Aorta (tissue), 5 donors: ENCODE measurements around the gene TDRD12. TPM values are rescaled to one million over a fixed set of nuclear protein-coding genes. Genes with fewer than 3 reads are reported as not detected.
"Not testable (repeated sequence)": the region's sequence is repeated elsewhere in the genome, so short reads cannot be mapped to it uniquely, and the experiment has no call there.

ENCODE experiments used
- ATAC-seq: fragments of 200-7000 bp; cut with Tn5 transposase; one replicate; pipeline ENCODE4 v1.9.1; 2022; ENCODE audit warnings: moderate library complexity; ENCODE audit not compliant: low FRiP score
- DNase-seq, 2 donors: peaks; one replicate each; pipeline ENCODE4 v3.0.0-alpha.2; 2020
- H3K27ac ChIP-seq, 2 donors: one replicate each; pipeline ENCODE4 v1.5.1; 2013; ENCODE audit warnings: low read length in 2 of 2, mild to moderate bottlenecking in 2 of 2, moderate library complexity in 2 of 2, control low read depth in 1 of 2, inconsistent platforms in 1 of 2, low read depth in 1 of 2
- H3K27me3 ChIP-seq, 2 donors: one replicate each; pipeline ENCODE4 v1.6.1; 2013; ENCODE audit warnings: control low read depth in 1 of 2, low read length in 1 of 2, mild to moderate bottlenecking in 1 of 2, moderate library complexity in 1 of 2; ENCODE audit not compliant: insufficient read depth in 2 of 2, control insufficient read depth in 1 of 2
- H3K36me3 ChIP-seq, 2 donors: one replicate each; pipeline ENCODE4 v1.6.1; 2013; ENCODE audit warnings: control low read depth in 1 of 2, low read length in 1 of 2, mild to moderate bottlenecking in 1 of 2; ENCODE audit not compliant: insufficient read depth in 2 of 2, control insufficient read depth in 1 of 2
- H3K4me1 ChIP-seq, 2 donors: one replicate each; pipeline ENCODE4 v1.6.1; 2013; ENCODE audit warnings: low read length in 2 of 2, control low read depth in 1 of 2, mild to moderate bottlenecking in 1 of 2, moderate library complexity in 1 of 2; ENCODE audit not compliant: insufficient read depth in 2 of 2, control insufficient read depth in 1 of 2
- H3K4me3 ChIP-seq, 2 donors: one replicate each; pipeline ENCODE4 v1.5.1; 2013; ENCODE audit warnings: low read length in 2 of 2, control low read depth in 1 of 2, mild to moderate bottlenecking in 1 of 2
- H3K9me3 ChIP-seq: one replicate; pipeline ENCODE4 v1.6.1; 2013; ENCODE audit warnings: mild to moderate bottlenecking, low read length; ENCODE audit not compliant: control insufficient read depth
- WGBS, 2 donors: extraction: QIAGEN DNeasy Blood & Tissue Kit; methylation state at CpG; one replicate each; pipeline ENCODE4 v1.1.7; 2013; 5-methylcytosine and 5-hydroxymethylcytosine counted together
- intact Hi-C, 2 donors: fragments of 100-400 bp; cut with DNase I; formaldehyde crosslinking; loops; one replicate each; pipeline versions ENCODE4 v1.14.2 to v1.15.0; 2022
- polyA plus RNA-seq, 2 donors: library from polyadenylated mRNA; stranded (reverse); fragments of 200-250 nt; gene quantifications; one replicate each; pipeline ENCODE4 v1.2.3, GENCODE V29; 2013
- total RNA-seq, 2 donors: library from RNA; stranded (reverse); fragmentation: NEBNext Ultra II Directional; extraction: Animal tissue kit (Norgen Biotek cat#: 25700); gene quantifications; one replicate each; pipeline ENCODE4 v1.2.1, GENCODE V29; 2021
- donor health status: healthy with polysubstance abuse.
- donor health status: Bipolar disorder and iron deficiency.
- donor health status: DM: no; HTN: no; CAD: no.
- donor health status: DM: no; HTN: no; CAD: no.
- donor health status: DM: yes; HTN: yes; CAD: no.

The TDRD12 gene
- total and polyA plus RNA-seq, 4 donors = 0.03 to 0.18 TPM; not detected in 2

- Histone ChIP-seq H3K4me3 (no peak overlapping the region), H3K27me3 (no peaks in the 10 kb centered on the region), H3K27ac (no peak overlapping the region), H3K4me1 (no peaks in the 10 kb centered on the region), H3K9me3 (no peaks in the 10 kb centered on the region), H3K36me3 (peaks cover 0 to 2% of the 10 kb centered on the region in 2 donors)
- DNase-seq (no peak), ATAC-seq (no peak)
- WGBS, 2 donors = 91 to 94% methylated on average over 5 of the region's 5 CpGs
- intact Hi-C loops = no loop called here
These were observed 112.0 kb downstream of the TDRD12 start for GRCh38 chr19:32831611-32832010.

GRCh38 chr19:32832094-32832493, 112.5 kb downstream of the TDRD12 start:
- H3K27me3 ChIP-seq, H3K36me3 ChIP-seq, ATAC-seq, H3K27ac ChIP-seq, H3K9me3 ChIP-seq, H3K4me1 ChIP-seq, DNase-seq, intact Hi-C loops, H3K4me3 ChIP-seq: not testable (repeated sequence)
- WGBS, 2 donors = 93 to 94% methylated on average over 12 of the region's 12 CpGs

GRCh38 chr19:32832825-32833224, 113.3 kb downstream of the TDRD12 start:
- H3K36me3 ChIP-seq, H3K4me1 ChIP-seq, H3K27me3 ChIP-seq, DNase-seq, H3K4me3 ChIP-seq, H3K27ac ChIP-seq, ATAC-seq, intact Hi-C loops, H3K9me3 ChIP-seq: not testable (repeated sequence)
- 92 to 94% methylated on average over 7 of the region's 7 CpGs for WGBS, 2 donors

GRCh38 chr19:32833388-32833787, 113.8 kb downstream of the TDRD12 start:
- H3K27ac ChIP-seq, H3K36me3 ChIP-seq, ATAC-seq, H3K4me1 ChIP-seq, H3K27me3 ChIP-seq, H3K9me3 ChIP-seq, DNase-seq, intact Hi-C loops, H3K4me3 ChIP-seq: not testable (repeated sequence)
- WGBS, 2 donors = 82 to 87% methylated on average over 7 of the region's 7 CpGs

GRCh38 chr19:32837531-32837930, 118.0 kb downstream of the TDRD12 start:
- Histone ChIP-seq H3K36me3 (no peaks in the 10 kb centered on the region), H3K9me3 (no peaks in the 10 kb centered on the region), H3K27me3 (no peaks in the 10 kb centered on the region), H3K27ac (no peak overlapping the region), H3K4me1 (no peaks in the 10 kb centered on the region), H3K4me3 (no peak overlapping the region)
- 65% methylated on average over 7 of the region's 7 CpGs for WGBS, 2 donors
- no peak for ATAC-seq
- intact Hi-C loops = no loop called here
- DNase-seq = no peak

- Histone ChIP-seq H3K4me3 (no peak overlapping the region), H3K4me1 (no peaks in the 10 kb centered on the region), H3K9me3 (no peaks in the 10 kb centered on the region), H3K27me3 (no peaks in the 10 kb centered on the region), H3K36me3 (no peaks in the 10 kb centered on the region), H3K27ac (no peak overlapping the region)
- WGBS, 2 donors = 81 to 82% methylated on average over 8 of the region's 8 CpGs
- no peak for ATAC-seq
- DNase-seq = no peak
- intact Hi-C loops = no loop called here
These were observed 122.5 kb downstream of the TDRD12 start for GRCh38 chr19:32842061-32842460.

GRCh38 chr19:32843716-32844245, 124.2 kb downstream of the TDRD12 start:
- Histone ChIP-seq H3K27me3 (no peaks in the 10 kb centered on the region), H3K36me3 (no peaks in the 10 kb centered on the region), H3K4me1 (no peaks in the 10 kb centered on the region), H3K4me3 (no peak overlapping the region), H3K9me3 (no peaks in the 10 kb centered on the region), H3K27ac (no peak overlapping the region)
- DNase-seq (peak in 1 of 2 donors; percentile 42), ATAC-seq (no peak)
- WGBS, 2 donors = 94 to 96% methylated on average over 19 of the region's 19 CpGs
- intact Hi-C loops = no loop called here

GRCh38 chr19:32848035-32848434, 128.5 kb downstream of the TDRD12 start:
- ATAC-seq, H3K4me1 ChIP-seq, H3K36me3 ChIP-seq, H3K27me3 ChIP-seq, H3K27ac ChIP-seq, intact Hi-C loops, H3K4me3 ChIP-seq, H3K9me3 ChIP-seq, DNase-seq: not testable (repeated sequence)
- 17% methylated on average over 1 of the region's 2 CpGs; no CpG with 5 or more reads in 1 of the 2 donors for WGBS, 2 donors

GRCh38 chr19:32852216-32852615, 132.6 kb downstream of the TDRD12 start:
- no peaks in the 10 kb centered on the region for H3K27me3 ChIP-seq
- WGBS, 2 donors = 86 to 90% methylated on average over 6 of the region's 6 CpGs
- no peaks in the 10 kb centered on the region for H3K36me3 ChIP-seq
- no peaks in the 10 kb centered on the region for H3K4me1 ChIP-seq
- ATAC-seq (no peak), DNase-seq (no peak)
- H3K27ac ChIP-seq = no peak overlapping the region
- intact Hi-C loops = no loop called here
- no peak overlapping the region for H3K4me3 ChIP-seq
- no peaks in the 10 kb centered on the region for H3K9me3 ChIP-seq
